ENCODE data around the gene MEAK7. TPM values are rescaled to one million over a fixed set of nuclear protein-coding genes. Genes with fewer than 3 reads are reported as not detected.
"Not testable (repeated sequence)": the region's sequence is repeated elsewhere in the genome, so short reads cannot be mapped to it uniquely, and the experiment has no call there.

Gene MEAK7
- total RNA-seq, 1 donor from 2014 or later = 47.9 TPM

- FAIRE-seq (no peak), DNase-seq (ENCODE audit: low read depth) (no peak)
- Histone ChIP-seq H3K27me3 (ENCODE audit: control insufficient read depth, insufficient read depth, low read length) (no peaks in the 10 kb centered on the region), H3K36me3 (ENCODE audit: control insufficient read depth, insufficient read depth, low read length) (no peaks in the 10 kb centered on the region), H3K4me3 (ENCODE audit: low read depth, low read length) (no peak overlapping the region)
- TF ChIP-seq CTCF (IDR thresholded peaks at IDR 0.05; ENCODE audit: insufficient read depth, low read length, severe bottlenecking) = no peak
Observed at GRCh38 chr16:84524346-84524920, 20.0 kb upstream of the MEAK7 start.

GRCh38 chr16:84521497-84521770 lies 17.0 kb upstream of the MEAK7 start:
- no peaks in the 10 kb centered on the region for H3K36me3 ChIP-seq (ENCODE audit: control insufficient read depth, insufficient read depth, low read length)
- TF ChIP-seq CTCF (IDR thresholded peaks at IDR 0.05; ENCODE audit: insufficient read depth, low read length, severe bottlenecking) = no peak
- DNase-seq (ENCODE audit: low read depth) = no peak
- H3K4me3 ChIP-seq (ENCODE audit: low read depth, low read length) = no peak overlapping the region
- no peak for FAIRE-seq
- no peaks in the 10 kb centered on the region for H3K27me3 ChIP-seq (ENCODE audit: control insufficient read depth, insufficient read depth, low read length)

GRCh38 chr16:84520725-84521496 lies 16.5 kb upstream of the MEAK7 start:
- DNase-seq (ENCODE audit: low read depth) (peak; percentile 94), FAIRE-seq (no peak)

GRCh38 chr16:84519855-84520254 lies 15.4 kb upstream of the MEAK7 start:
- TF ChIP-seq CTCF (IDR thresholded peaks at IDR 0.05; ENCODE audit: insufficient read depth, low read length, severe bottlenecking) = no peak
- FAIRE-seq = no peak
- no peaks in the 10 kb centered on the region for H3K27me3 ChIP-seq (ENCODE audit: control insufficient read depth, insufficient read depth, low read length)
- DNase-seq (ENCODE audit: low read depth) = no peak
- H3K36me3 ChIP-seq (ENCODE audit: control insufficient read depth, insufficient read depth, low read length) = no peaks in the 10 kb centered on the region
- no peak overlapping the region for H3K4me3 ChIP-seq (ENCODE audit: low read depth, low read length)

More at GRCh38 chr16:84520725-84521496, 16.5 kb upstream of the MEAK7 start:
- no peaks in the 10 kb centered on the region for H3K36me3 ChIP-seq (ENCODE audit: control insufficient read depth, insufficient read depth, low read length)
- no peak overlapping the region for H3K4me3 ChIP-seq (ENCODE audit: low read depth, low read length)
- H3K27me3 ChIP-seq (ENCODE audit: control insufficient read depth, insufficient read depth, low read length) = no peaks in the 10 kb centered on the region
- no peak for TF ChIP-seq CTCF (IDR thresholded peaks at IDR 0.05; ENCODE audit: insufficient read depth, low read length, severe bottlenecking)

- DNase-seq (ENCODE audit: low read depth) = no peak
- no peak for FAIRE-seq
- no peak for TF ChIP-seq CTCF (IDR thresholded peaks at IDR 0.05; ENCODE audit: insufficient read depth, low read length, severe bottlenecking)
Observed at GRCh38 chr16:84518804-84519341, 14.4 kb upstream of the MEAK7 start.

GRCh38 chr16:84518220-84518619 lies 13.8 kb upstream of the MEAK7 start:
- DNase-seq (ENCODE audit: low read depth) = peak; percentile 78
- not testable (repeated sequence) for H3K27me3 ChIP-seq (ENCODE audit: control insufficient read depth, insufficient read depth, low read length); FAIRE-seq; H3K36me3 ChIP-seq (ENCODE audit: control insufficient read depth, insufficient read depth, low read length); H3K4me3 ChIP-seq (ENCODE audit: low read depth, low read length)

More at GRCh38 chr16:84518804-84519341, 14.4 kb upstream of the MEAK7 start:
- Histone ChIP-seq H3K4me3 (ENCODE audit: low read depth, low read length) (no peak overlapping the region), H3K36me3 (ENCODE audit: control insufficient read depth, insufficient read depth, low read length) (no peaks in the 10 kb centered on the region), H3K27me3 (ENCODE audit: control insufficient read depth, insufficient read depth, low read length) (no peaks in the 10 kb centered on the region)

Measured in bronchial epithelial cell (primary cell).